SK-N-SH (cell line): ENCODE measurements around the gene SP100.

Experiments
- FOXM1 ChIP-seq: IDR thresholded peaks from 2 replicates; pipeline ENCODE4 v1.4.0; 2012; ENCODE audit warnings: low read depth, mild to moderate bottlenecking
- PBX3 ChIP-seq: IDR thresholded peaks from 2 replicates; pipeline ENCODE4; 2012
- RAD21 ChIP-seq: IDR thresholded peaks from 2 replicates; pipeline ENCODE4 v1.6.1; 2012; ENCODE audit warnings: mild to moderate bottlenecking, low read length

- no peak for TF ChIP-seq RAD21
- no peak for TF ChIP-seq FOXM1
- TF ChIP-seq PBX3, result no peak
These were observed 80.9 kb downstream of the SP100 start for GRCh38 chr2:230496891-230497290.
